Activated T-cell treated with anti-CD3 and anti-CD28 coated beads for 24 hours (primary cell): Measurements from ENCODE around the gene ADAM11.

Experiments
- DNase-seq: peaks from one replicate; pipeline ENCODE4 v3.0.0-alpha.2; 2020; ENCODE audit warnings: low read depth

Gene ADAM11

DNA sequence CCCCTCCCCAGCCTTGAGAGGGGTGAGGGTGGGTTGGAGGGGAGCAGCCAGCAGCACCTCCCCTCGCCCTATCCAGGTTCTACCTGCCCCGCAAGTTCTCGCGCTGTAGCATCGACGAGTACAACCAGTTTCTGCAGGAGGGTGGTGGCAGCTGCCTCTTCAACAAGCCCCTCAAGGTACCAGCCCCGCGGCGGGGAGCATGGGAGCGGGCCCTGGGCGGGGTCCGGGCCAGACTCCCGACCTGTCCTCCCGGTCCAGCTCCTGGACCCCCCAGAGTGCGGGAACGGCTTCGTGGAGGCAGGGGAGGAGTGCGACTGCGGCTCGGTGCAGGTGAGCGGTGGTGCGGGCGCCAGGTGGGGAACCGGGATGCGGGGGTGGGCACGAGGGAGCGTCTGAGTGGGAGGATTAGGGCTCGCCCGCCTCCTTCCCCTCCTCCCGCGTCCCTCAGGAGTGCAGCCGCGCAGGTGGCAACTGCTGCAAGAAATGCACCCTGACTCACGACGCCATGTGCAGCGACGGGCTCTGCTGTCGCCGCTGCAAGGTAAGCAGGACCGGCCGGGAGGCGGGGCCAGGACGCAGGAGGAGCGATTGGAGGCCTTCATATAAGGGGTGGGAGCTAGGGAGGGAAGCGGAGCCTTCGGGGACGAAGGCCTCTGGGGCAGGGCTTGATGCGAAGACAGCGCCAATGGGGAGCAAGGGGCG, 16.5 kb downstream of the ADAM11 start:
- peak; percentile 97 for DNase-seq

DNA sequence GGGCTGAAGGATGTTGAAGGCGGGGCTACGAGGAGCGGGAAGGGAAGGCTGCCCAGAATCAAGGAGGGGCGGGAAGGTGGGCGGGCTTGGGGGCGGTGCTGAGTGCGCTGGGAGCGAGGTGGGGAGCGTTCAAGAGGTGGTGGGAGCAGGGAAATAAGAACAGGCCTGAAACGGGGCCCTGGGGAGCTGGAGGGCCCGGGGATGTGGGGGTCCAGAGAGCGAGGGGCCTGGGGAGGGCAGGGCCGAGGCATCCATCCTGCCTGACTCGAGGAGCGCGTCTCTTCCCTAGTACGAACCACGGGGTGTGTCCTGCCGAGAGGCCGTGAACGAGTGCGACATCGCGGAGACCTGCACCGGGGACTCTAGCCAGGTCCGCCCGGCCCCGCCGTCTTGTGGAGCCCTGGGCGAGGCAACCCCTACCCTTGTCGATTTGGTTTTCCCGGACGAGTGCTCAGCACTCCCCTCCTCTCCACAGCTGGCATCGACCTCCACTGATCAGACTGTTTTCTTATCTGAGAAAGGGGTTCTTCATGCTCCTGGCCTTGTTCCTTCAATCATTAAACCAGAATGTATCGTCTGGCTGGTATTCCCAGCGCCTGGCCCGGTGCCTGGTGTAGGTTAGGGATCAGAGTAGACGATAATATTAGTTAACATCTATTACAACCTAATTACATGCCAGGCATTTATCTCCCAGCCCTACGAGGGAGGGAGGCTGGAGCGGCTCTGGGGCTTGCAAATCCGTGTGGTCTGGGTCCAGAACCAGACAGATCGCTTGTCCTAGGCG, 17.2 kb downstream of the ADAM11 start:
- no peak for DNase-seq

DNA sequence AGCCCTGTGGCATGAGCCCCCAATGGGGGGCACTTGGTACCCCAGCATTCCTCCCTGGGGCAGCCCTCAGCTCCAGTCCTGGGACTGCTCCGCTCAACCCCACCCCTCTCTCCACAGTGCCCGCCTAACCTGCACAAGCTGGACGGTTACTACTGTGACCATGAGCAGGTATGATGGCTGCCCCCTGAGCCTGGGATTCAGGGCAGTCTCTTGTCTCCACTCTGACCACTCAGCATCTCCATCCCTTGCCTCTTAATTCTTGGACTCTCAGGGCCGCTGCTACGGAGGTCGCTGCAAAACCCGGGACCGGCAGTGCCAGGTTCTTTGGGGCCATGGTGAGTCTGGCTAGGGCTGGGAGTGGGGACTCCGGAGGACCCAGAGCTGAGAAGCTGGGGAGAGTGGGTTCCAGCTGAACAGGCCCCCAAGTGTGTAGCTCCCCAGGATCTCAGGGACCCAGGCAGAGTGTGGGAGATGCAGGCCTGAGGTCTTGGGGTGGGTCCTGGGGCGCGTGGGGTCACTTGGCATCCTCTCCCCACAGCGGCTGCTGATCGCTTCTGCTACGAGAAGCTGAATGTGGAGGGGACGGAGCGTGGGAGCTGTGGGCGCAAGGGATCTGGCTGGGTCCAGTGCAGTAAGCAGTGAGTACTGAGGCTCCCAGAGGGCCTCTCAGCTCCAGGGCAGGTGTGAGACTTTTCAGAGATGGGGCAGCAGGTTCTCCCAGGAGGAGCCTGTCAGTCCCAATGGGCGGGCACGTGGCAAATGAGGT, 18.0 kb downstream of the ADAM11 start:
- DNase-seq, result no peak

DNA sequence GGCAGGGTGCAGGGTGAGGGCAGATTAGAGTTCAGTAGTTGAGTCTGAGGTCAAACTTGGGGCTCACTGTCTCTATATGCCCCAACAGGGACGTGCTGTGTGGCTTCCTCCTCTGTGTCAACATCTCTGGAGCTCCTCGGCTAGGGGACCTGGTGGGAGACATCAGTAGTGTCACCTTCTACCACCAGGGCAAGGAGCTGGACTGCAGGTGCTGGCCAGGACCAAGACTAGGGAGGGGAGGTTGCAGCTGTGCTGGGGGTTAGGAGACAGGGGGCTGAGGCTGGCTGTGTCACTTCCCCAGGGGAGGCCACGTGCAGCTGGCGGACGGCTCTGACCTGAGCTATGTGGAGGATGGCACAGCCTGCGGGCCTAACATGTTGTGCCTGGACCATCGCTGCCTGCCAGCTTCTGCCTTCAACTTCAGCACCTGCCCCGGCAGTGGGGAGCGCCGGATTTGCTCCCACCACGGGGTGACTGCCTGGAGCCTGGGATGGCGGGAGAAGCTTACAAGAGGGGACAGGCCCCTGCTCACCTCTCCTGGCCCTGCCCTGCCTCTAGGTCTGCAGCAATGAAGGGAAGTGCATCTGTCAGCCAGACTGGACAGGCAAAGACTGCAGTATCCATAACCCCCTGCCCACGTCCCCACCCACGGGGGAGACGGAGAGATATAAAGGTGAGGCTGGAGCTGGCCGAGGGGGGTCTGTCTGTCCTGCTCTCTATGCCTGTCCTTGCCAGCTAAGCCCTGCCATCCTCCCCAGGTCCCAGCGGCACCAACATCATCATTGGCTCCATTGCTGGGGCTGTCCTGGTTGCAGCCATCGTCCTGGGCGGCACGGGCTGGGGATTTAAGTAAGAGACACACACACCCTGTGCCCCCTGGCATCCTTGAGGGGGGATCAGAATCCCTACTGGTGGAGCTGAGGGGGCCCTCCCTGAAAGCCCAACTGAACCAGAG, 18.9 kb downstream of the ADAM11 start:
- no peak for DNase-seq

DNA sequence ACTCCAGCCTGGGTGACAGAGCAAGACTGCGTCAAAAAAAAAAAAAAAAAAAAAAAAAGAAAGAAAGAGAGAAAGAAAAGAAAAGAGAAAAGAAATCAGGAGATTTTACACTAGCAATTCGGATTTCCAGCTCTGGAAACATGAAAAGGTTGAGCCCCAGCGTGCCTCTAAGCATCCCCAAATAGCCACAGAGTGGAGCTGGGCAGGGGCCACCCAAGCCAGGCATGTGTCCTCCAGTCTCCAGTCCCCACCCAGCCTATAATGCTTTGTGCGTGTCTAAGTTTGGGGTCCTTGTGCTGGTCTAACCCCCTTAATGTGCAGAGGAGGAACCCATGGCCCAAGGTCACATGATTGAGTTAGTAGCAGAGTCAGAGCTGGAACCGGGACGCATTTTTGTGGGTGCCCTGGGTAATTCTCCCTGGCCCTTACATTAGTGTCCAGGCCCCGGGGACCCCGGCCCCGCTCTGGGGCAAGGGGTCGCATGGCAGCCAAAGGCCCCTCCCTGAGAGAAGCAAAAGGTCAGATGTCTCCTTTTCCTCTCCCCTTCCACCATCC, 19.9 kb downstream of the ADAM11 start:
- no peak for DNase-seq

DNA sequence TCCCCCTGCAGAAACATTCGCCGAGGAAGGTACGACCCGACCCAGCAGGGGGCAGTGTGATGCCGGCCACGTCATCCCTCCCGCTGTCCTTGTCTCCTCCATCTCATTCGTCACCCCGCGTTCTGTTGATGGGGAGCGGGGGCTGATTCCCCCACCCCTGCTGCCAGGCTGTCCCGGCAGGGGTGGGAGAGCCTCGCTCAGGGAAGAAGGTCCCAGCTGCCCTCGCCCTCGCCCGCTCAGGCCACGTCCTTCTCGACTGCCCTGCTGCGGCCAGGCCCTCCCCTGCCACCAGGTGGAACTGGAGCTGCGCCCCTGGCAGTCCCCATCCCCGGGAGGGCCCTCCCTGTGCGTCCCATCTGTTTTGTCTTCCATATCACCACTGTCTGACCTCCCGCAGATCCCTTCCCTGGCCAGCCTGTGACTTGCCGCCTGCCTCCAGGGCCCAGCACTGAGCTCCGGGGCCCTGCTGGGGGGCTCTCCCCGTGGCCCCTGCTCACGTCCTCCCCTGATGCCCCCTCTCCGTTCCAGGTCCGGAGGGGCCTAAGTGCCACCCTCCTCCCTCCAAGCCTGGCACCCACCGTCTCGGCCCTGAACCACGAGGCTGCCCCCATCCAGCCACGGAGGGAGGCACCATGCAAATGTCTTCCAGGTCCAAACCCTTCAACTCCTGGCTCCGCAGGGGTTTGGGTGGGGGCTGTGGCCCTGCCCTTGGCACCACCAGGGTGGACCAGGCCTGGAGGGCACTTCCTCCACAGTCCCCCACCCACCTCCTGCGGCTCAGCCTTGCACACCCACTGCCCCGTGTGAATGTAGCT, 20.6 kb downstream of the ADAM11 start:
- peak; percentile 75 for DNase-seq

DNA sequence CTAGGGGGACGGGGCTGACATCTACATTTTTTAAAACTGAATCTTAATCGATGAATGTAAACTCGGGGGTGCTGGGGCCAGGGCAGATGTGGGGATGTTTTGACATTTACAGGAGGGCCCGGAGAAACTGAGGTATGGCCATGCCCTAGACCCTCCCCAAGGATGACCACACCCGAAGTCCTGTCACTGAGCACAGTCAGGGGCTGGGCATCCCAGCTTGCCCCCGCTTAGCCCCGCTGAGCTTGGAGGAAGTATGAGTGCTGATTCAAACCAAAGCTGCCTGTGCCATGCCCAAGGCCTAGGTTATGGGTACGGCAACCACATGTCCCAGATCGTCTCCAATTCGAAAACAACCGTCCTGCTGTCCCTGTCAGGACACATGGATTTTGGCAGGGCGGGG, 21.4 kb downstream of the ADAM11 start:
- DNase-seq, result no peak

DNA sequence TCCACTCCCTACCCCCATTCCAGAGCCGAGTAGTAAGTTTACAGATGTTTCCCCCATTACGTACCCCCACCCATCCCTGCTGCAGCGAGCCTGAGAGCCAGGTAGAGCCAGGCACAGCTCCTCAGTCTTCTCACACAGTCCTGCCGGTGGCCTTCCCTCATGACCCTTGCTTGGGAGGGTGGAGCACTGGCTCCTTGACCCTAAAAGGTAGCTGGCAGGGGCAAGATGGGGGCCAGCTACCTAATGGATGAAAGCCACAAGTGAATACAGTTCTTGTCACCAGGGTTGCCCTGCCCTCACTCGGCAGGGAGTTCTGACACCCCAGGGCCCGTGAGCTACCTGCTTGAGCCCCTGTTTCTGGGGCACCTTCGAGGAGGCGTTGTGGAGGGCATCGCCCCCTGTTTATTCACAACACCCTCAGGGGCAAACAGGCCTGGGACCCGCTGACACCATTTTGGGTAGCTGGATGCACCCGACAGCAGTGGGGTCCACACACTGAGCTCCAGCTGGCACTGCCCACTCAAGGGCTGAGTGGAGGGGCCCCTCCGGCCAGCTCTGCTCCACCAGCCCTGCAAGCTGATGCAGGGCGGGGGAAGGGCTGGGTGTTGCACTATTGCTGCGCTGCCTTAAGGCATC, 22.2 kb downstream of the ADAM11 start:
- DNase-seq, result no peak

DNA sequence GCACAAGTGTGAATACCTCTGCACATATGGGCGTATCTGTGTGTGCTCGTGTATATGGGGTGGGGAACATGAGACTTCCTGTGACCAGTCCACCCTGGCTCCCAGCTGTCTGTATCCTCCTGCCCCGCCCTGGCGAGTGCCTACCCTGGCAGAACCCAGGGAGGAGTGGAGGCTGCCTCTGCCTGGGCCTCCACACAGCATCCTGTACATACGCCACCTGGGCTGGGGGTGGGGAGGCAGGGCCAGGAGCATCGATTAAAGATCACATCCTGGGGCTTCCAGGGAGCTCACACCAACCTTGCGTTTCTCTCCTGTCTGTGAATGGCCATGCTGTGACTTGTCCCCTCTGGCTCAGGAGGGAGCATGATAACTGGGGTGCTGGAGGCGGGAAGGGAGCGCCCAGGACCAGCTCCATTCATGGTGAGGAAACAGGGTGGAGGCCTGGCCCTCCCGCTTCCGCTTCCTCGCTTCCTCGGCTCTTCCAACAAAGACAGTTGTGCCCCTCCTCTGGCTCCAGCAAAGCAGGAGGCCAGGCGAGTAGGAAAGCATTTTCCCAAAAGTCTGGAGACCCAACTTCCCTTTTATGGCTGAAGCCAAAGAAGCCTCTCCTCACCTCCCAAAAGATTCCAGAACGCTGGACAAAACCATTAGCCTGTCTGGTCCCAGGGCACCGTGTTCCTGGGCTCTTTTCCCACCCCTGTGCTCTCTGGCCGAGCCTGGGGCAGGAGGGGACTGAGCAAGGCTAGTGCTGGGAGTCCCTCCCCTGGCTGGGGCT, 22.9 kb downstream of the ADAM11 start:
- DNase-seq, result no peak

DNA sequence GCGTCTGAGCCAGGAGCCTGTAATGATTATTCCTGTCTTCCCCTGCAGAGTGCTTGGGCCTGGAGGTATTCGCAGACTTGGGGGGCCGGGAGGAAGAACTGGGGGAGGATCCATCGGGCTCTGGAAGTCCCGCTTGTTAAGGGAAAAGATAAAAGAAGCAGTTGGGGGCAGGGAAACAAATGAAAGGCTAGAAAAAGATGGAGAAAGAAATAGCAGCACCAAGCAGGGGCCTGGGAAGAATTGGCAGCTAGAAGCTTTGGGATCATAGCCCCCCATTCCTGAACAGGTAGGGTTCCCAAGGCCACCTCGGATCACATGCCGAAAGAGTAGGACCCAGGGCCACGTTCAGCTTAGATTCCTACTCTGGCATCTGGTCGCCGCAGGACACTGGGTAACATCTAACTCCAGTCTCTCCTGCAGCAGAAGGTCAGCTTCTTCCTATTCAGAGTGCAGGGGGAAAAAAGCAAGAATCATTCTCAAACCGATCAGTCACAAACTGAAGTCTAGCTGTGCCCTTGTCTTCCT, 23.6 kb downstream of the ADAM11 start:
- no peak for DNase-seq

DNA sequence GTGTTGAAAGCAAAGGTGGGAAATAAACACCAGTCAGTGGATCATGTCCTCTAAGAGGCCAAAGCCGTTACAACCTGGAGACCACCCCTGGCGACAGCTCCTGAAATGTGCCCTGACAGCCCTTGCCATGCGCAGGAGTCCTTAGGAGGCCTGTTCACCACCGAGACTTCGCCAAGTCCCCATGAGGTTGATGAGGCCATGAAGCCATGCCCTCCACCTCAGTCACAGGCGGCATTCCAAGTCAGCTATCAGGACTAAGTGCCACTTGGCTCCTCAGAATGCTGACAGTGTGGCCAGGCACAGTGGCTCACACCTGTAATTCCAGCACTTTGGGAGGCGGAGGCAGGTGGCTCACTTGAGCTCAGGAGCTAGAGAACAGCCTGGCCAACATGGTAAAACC, 27.1 kb downstream of the ADAM11 start:
- DNase-seq, result no peak

DNA sequence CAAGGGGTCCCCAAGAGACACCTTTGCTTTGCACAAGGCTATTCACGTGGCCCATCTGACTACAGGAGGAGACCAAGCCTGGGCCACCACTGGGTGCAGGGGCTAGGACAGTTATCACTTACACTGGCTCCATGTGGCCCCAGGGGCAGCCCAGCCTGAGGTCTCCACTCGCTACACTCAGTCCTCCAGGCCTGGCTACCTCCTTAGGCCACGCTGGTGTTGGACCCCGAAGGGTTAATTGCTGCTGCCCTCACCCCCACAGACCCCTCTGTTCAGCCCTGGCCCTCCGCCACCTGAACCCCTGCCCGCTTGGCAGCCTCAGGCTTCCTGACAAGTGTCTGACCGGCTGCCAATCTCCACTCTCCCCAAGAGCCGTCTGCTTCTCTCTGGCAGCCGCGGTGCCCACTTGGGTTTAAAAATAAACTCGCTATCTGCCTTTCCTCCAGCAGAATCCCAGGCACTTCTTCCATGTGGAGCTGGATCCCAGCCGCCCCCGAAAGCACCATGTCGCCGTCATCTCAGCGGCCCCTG, 27.8 kb downstream of the ADAM11 start:
- DNase-seq, result no peak

DNA sequence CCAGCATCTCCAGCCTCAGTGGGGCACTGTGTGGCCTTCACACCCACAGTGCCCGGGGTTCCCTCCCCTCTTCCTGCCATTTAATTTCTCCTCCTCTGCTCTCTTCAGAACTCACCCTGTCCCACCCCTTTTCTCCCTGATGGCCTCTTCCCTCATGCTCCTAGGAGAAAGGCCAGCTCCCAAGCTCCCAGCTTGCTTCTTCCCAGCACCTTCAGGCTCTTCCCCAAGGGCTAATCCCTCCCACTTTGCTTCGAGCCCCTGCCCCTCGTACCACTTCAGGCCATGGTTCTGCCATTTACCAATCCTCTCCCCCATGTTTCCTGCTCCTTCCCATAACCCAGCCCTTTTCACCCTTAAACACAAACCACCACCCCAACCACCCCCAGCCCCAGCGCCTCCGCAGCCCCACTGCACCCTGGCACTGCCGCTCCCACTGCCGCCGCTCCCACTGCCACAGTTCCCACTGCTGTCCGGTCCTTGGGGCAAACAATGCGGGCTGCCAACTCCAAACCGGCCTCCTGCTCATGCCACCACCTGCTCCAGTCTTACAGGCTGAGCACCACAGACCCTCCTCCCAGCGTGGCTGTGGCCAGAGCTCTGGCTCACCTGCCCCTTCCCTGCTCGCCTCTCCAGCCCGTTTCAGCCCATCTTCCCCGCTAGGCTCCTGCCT, 28.6 kb downstream of the ADAM11 start:
- no peak for DNase-seq

DNA sequence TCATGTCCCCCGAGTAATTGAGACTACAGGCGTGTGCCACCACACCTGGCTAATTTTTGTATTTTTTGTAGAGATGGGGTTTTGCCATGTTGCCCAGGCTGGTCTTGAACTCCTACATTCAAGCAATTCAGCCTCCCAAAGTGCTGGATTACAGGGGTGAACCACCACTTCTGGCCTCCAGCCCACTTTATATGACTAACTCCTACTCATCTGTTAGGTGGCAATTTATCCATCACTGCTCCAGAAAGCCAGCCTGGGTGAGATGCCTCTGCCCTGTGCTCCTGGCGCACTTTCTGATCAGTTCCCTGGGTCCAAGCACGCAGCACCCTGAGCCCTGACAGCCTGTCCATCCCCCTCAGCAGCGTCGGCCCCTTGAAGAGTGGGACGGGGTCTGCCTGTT, 29.4 kb downstream of the ADAM11 start:
- DNase-seq, result no peak

DNA sequence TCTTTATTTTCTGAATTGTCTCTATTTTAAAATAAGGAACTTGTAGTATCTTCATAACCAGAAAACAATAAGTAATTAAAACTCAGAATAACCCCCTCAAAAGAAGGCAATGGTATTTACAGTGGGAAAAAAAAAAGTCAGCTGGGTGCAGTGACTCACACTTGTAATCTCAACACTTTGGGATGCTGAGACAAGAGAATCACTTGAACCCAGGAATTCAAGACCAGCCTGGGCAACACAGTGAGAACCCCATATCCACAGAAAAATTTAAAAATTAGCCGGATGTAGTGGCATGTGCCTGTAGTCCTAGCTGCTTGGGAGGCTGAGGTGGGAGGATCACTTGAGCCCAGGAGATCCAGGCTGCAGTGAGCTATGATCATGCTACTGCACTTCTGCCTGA, 33.5 kb downstream of the ADAM11 start:
- no peak for DNase-seq

DNA sequence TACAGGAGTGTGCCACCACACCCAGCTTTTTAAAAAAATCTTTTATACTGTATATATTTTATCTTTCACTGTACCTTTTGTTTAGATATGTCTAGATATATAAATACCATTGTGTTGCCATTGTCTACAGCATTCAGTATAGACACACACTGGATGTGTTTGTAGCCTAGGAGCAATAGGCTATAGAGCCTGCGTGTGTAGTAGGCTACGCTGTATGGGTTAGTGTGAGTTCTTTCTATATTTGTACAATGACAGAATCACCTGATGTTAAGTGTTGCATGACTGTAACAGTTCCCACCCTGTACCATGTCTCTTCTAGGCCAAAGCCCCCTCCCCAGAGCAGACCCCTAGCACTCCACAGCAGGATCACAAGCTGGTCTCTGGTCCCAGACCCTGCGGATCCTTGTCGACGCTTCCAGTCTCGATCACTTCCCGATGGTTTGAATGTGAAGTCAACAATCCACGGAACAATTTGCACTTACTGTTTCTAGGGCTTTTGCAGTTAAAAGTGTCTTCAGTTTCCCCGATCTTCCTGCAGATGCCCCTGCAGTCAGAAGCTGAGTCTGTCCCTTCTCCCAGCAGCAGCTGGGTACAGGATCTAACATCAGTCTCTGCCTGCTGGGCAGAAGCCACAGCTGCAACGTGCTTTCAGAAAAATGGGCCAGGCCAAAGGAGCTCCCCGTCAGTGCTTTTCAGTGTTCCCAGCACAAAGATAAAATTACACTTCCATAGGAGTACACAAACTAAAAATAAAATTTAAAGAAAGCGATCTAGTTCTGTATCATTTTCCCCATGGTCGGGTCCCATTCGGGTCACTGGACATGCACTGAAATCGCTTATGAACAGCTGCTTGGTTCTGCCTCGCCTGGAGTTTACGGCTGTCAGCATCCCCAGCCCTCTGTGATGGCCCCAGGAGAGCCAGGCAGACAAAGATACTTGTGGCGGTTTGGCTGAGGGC, 35.4 kb downstream of the ADAM11 start:
- no peak for DNase-seq

DNA sequence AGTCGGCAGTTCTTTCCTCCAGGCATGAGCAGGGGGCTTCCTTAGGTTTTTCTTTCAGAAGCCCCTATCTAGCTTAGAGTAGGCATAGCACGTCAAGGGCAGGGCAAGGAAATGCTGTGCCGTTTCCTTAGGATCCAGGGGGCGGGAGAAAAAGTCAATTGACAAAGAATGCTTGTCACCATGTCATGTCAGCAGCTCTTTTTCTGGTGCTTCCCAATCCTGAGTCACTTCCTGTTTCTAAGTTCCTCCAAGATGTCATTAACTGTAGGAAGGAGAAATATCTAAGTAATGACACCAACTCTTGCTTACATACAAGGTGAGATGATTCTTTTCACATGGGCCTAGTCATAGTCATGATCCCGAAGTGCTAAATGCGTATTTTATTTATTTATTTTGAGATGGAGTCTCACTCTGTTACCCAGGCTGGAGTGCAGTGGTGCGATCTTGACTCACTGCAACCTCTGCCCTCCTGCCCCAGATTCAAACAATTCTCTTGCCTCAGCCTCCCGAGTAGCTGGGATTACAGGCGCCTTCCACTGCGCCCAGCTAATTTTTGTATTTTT, 36.1 kb downstream of the ADAM11 start:
- DNase-seq, result no peak
